Measurements from ENCODE around the gene CARHSP1.
"Not testable (repeated sequence)": the region's sequence is repeated elsewhere in the genome, so short reads cannot be mapped to it uniquely, and the experiment has no call there.

Gene CARHSP1

DNA sequence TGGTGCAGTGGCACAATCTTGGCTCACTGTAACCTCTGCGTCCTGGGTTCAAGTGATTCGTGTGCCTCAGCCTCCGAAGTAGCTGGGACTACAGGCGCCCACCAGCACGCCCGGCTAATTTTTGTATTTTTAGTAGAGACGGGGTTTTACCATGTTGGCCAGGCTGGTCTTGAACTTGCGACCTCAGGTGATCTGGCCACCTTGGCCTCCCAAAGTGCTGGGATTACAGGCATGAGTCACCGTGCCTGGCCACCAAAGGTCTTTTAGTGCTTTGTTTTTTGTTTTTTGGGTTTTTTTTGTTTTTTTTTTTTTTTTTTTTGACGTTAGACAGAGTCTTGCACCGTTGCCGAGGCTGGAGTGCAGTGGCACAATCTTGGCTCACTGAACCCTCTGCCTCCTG, 65.1 kb downstream of the CARHSP1 start:
- H3K9me3 ChIP-seq (ENCODE audit: control insufficient read depth in 2 of 2, low read length in 2 of 2); H3K27ac ChIP-seq (ENCODE audit: low read length); H3K4me3 ChIP-seq (ENCODE audit: low read length in 2 of 2); H3K9ac ChIP-seq (ENCODE audit: low read length in 2 of 2); H3K4me1 ChIP-seq (ENCODE audit: control insufficient read depth, insufficient read depth, low read length); H3K27me3 ChIP-seq (ENCODE audit: control insufficient read depth in 1 of 2, insufficient read depth in 2 of 2, low read length in 2 of 2): not testable (repeated sequence)
- peaks cover 32 to 41% of the 10 kb centered on the region in 2 donors for H3K36me3 ChIP-seq (ENCODE audit: control insufficient read depth in 2 of 2, insufficient read depth in 2 of 2, low read length in 2 of 2)

Measured in stomach smooth muscle (tissue), 2 donors.